ENCODE data around the gene PILRB.
"Not testable (repeated sequence)": the region's sequence is repeated elsewhere in the genome, so short reads cannot be mapped to it uniquely, and the experiment has no call there.

GRCh38 chr7:100338083-100338696 lies 19.7 kb upstream of the PILRB start:
- not testable (repeated sequence) for TF ChIP-seq MYC (IDR thresholded peaks at IDR 0.05; ENCODE audit: low read depth, low read length); POLR2A (IDR thresholded peaks at IDR 0.05; ENCODE audit: extremely low read depth, insufficient read length); CTCF (IDR thresholded peaks at IDR 0.05; ENCODE audit: low read depth, low read length)
- TF ChIP-seq, protein P1, sequence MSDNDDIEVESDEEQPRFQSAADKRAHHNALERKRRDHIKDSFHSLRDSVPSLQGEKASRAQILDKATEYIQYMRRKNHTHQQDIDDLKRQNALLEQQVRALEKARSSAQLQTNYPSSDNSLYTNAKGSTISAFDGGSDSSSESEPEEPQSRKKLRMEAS (IDR thresholded peaks at IDR 0.05; ENCODE audit: low read depth, low read length), result not testable (repeated sequence)

Data from NB4 (cell line).